H9 (cell line): ENCODE results near the gene PRR20G. TPM values are rescaled to one million over a fixed set of nuclear protein-coding genes. Genes with fewer than 3 reads are reported as not detected.

ENCODE experiments used
- DNase-seq: peaks from one replicate; pipeline ENCODE4 v3.0.0-alpha.2; 2017
- H2AFZ ChIP-seq: one replicate; pipeline ENCODE4 v1.6.1; 2013; ENCODE audit warnings: mild to moderate bottlenecking, low read length, control low read depth, moderate library complexity
- H2AK5ac ChIP-seq: 2 replicates; pipeline ENCODE4 v1.6.1; 2013; ENCODE audit warnings: low read length, control low read depth, mixed read lengths; ENCODE audit not compliant: insufficient read length
- H2BK120ac ChIP-seq: one replicate; pipeline ENCODE4 v1.6.1; 2013; ENCODE audit warnings: low read depth, mild to moderate bottlenecking, low read length, control low read depth, inconsistent platforms; ENCODE audit not compliant: poor library complexity, severe bottlenecking
- H2BK12ac ChIP-seq: 2 replicates; pipeline ENCODE4 v1.6.1; 2013; ENCODE audit warnings: low read length, control low read depth, mixed read lengths, low read depth; ENCODE audit not compliant: insufficient read length
- H2BK15ac ChIP-seq: 2 replicates; pipeline ENCODE4 v1.6.1; 2013; ENCODE audit warnings: low read depth, low read length, control low read depth
- H2BK20ac ChIP-seq: one replicate; pipeline ENCODE4 v1.6.1; 2013; ENCODE audit warnings: low read depth, mild to moderate bottlenecking, low read length, control low read depth, inconsistent platforms; ENCODE audit not compliant: poor library complexity, severe bottlenecking
- H2BK5ac ChIP-seq: 2 replicates; pipeline ENCODE4 v1.6.1; 2013; ENCODE audit warnings: low read length, control low read depth, mixed read lengths; ENCODE audit not compliant: insufficient read length
- H3K14ac ChIP-seq: 2 replicates; pipeline ENCODE4 v1.6.1; 2013; ENCODE audit warnings: low read length, control low read depth; ENCODE audit not compliant: insufficient read depth
- H3K18ac ChIP-seq: 2 replicates; pipeline ENCODE4 v1.6.1; 2013; ENCODE audit warnings: low read depth, mild to moderate bottlenecking, mixed read lengths, low read length, control low read depth; ENCODE audit not compliant: insufficient read length
- H3K23ac ChIP-seq: 2 replicates; pipeline ENCODE4 v1.6.1; 2013; ENCODE audit warnings: low read length, control low read depth, mixed read lengths, low read depth; ENCODE audit not compliant: insufficient read length
- H3K23me2 ChIP-seq: 2 replicates; pipeline ENCODE4 v1.6.1; 2013; ENCODE audit warnings: low read depth, mild to moderate bottlenecking, mixed read lengths, low read length, control low read depth; ENCODE audit not compliant: insufficient read length, poor library complexity, severe bottlenecking
- H3K27ac ChIP-seq: 2 replicates; pipeline ENCODE4 v1.5.1; 2013; ENCODE audit warnings: low read length, control low read depth, mixed read lengths, low read depth; ENCODE audit not compliant: insufficient read length
- H3K27me3 ChIP-seq: 2 replicates; pipeline ENCODE4 v1.6.1; 2013; ENCODE audit warnings: low read length, control low read depth, inconsistent platforms; ENCODE audit not compliant: insufficient read depth
- H3K4ac ChIP-seq: 2 replicates; pipeline ENCODE4 v1.6.1; 2013; ENCODE audit warnings: low read depth, mild to moderate bottlenecking, control low read depth, inconsistent platforms, low read length, moderate library complexity
- H3K4me1 ChIP-seq: 2 replicates; pipeline ENCODE4 v1.6.1; 2013; ENCODE audit warnings: low read length, control low read depth, inconsistent platforms; ENCODE audit not compliant: insufficient read depth
- H3K4me2 ChIP-seq: 2 replicates; pipeline ENCODE4 v1.6.1; 2013; ENCODE audit warnings: low read length, control low read depth, mixed read lengths; ENCODE audit not compliant: insufficient read length, insufficient read depth
- H3K56ac ChIP-seq: 2 replicates; pipeline ENCODE4 v1.6.1; 2013; ENCODE audit warnings: low read depth, mild to moderate bottlenecking, mixed read lengths, low read length, control low read depth; ENCODE audit not compliant: insufficient read length
- H3K79me1 ChIP-seq: 2 replicates; pipeline ENCODE4 v1.6.1; 2013; ENCODE audit warnings: low read depth, mild to moderate bottlenecking, moderate library complexity, low read length, control low read depth, inconsistent platforms; ENCODE audit not compliant: insufficient read depth, poor library complexity, severe bottlenecking
- H3K79me2 ChIP-seq: 2 replicates; pipeline ENCODE4 v1.6.1; 2013; ENCODE audit warnings: low read length, control low read depth, inconsistent platforms; ENCODE audit not compliant: insufficient read depth
- H3K9ac ChIP-seq: 2 replicates; pipeline ENCODE4 v1.6.1; 2013; ENCODE audit warnings: low read length, control low read depth, mixed read lengths; ENCODE audit not compliant: insufficient read length; ENCODE audit errors: extremely low read depth
- H3K9me3 ChIP-seq: one replicate; pipeline ENCODE4 v1.6.1; 2013; ENCODE audit warnings: low read depth, low read length, inconsistent platforms; ENCODE audit not compliant: control insufficient read depth
- H3T11ph ChIP-seq: one replicate; pipeline ENCODE4 v1.6.1; 2013; ENCODE audit warnings: mild to moderate bottlenecking, low read length, control low read depth, inconsistent platforms
- H4K20me1 ChIP-seq: one replicate; pipeline ENCODE4 v1.6.1; 2013; ENCODE audit not compliant: control insufficient read depth, insufficient read length, insufficient read depth
- H4K5ac ChIP-seq: 2 replicates; pipeline ENCODE4 v1.6.1; 2013; ENCODE audit warnings: low read depth, mild to moderate bottlenecking, mixed read lengths, low read length, control low read depth; ENCODE audit not compliant: insufficient read length
- H4K8ac ChIP-seq: replicated peaks from 2 replicates; pipeline ENCODE4 v1.6.1; 2013; ENCODE audit warnings: low read length, control low read depth, mixed read lengths, low read depth; ENCODE audit not compliant: insufficient read length
- H4K91ac ChIP-seq: 2 replicates; pipeline ENCODE4 v1.6.1; 2013; ENCODE audit warnings: low read depth, mild to moderate bottlenecking, moderate library complexity, mixed read lengths, low read length, control low read depth; ENCODE audit not compliant: insufficient read length
- H3K27ac Mint-ChIP-seq, 3 experiments: 2 replicates in 2 of 3; 3 replicates in 1 of 3; pipeline ENCODE4 v1.8.0; 2020 to 2021; ENCODE audit warnings: mixed read lengths in 3 of 3, mild to moderate bottlenecking in 1 of 3, moderate library complexity in 1 of 3
- H3K27me3 Mint-ChIP-seq: 2 replicates; pipeline ENCODE4 v1.8.0; 2021; ENCODE audit warnings: low read depth, mild to moderate bottlenecking, moderate library complexity, mixed read lengths
- H3K36me3 Mint-ChIP-seq, 3 experiments: 2 replicates in 2 of 3; 3 replicates in 1 of 3; pipeline ENCODE4 v1.8.0; 2020 to 2021; ENCODE audit warnings: low read depth in 3 of 3, mixed read lengths in 3 of 3; ENCODE audit not compliant: insufficient read depth in 1 of 3
- H3K4me1 Mint-ChIP-seq, 2 experiments: 2 replicates each; pipeline ENCODE4 v1.8.0; 2020; ENCODE audit warnings: mixed read lengths in 2 of 2
- H3K4me3 Mint-ChIP-seq, 2 experiments: 2 replicates in 1 of 2; 3 replicates in 1 of 2; pipeline ENCODE4 v1.8.0; 2020 to 2021; ENCODE audit warnings: mild to moderate bottlenecking in 2 of 2, mixed read lengths in 2 of 2, moderate library complexity in 1 of 2
- H3K9me3 Mint-ChIP-seq, 2 experiments: 2 replicates in 1 of 2; 3 replicates in 1 of 2; pipeline ENCODE4 v1.8.0; 2020; ENCODE audit warnings: mild to moderate bottlenecking in 2 of 2, mixed read lengths in 2 of 2, moderate library complexity in 1 of 2
- CTCF ChIP-seq: fragments of 200-600 bp; sonication (generic); conservative IDR thresholded peaks from 3 replicates; pipeline ENCODE4 v1.8.0; 2021; ENCODE audit warnings: antibody characterized with exemption, mild to moderate bottlenecking
- WGBS: extraction: QIAGEN DNeasy Blood & Tissue Kit; methylation state at CpG from one replicate; pipeline ENCODE4 v1.1.7; 2013; ENCODE audit warnings: missing lambda C conversion rate, low lambda C conversion rate, mixed read lengths; ENCODE audit not compliant: insufficient read length; ENCODE audit errors: extremely low coverage; 5-methylcytosine and 5-hydroxymethylcytosine counted together
- total RNA-seq: library from RNA; stranded (reverse); gene quantifications from 2 replicates; pipeline ENCODE4 v1.2.1, GENCODE V29; 2021

PRR20G gene
- total RNA-seq, 1 experiment from 2014 or later, result 0.35 TPM

- peaks cover 39 to 43% of the 10 kb centered on the region in 2 experiments for H3K9me3 Mint-ChIP-seq
Observed at GRCh38 chr3:127275287-127275781, 12.5 kb downstream of the PRR20G start.

More at GRCh38 chr3:127275287-127275781, 12.5 kb downstream of the PRR20G start:
- Histone ChIP-seq H3K4me1 (no peaks in the 10 kb centered on the region), H2AK5ac (no peak overlapping the region), H4K91ac (no peak overlapping the region), H2BK20ac (no peak overlapping the region), H2BK5ac (no peak overlapping the region), H3K14ac (no peak overlapping the region), H2AFZ (no peak overlapping the region), H4K8ac (no peak overlapping the region), H3K18ac (no peak overlapping the region), H3K9me3 (peaks cover 25% of the 10 kb centered on the region), H4K5ac (no peak overlapping the region), H3K79me2 (no peaks in the 10 kb centered on the region), H2BK12ac (no peak overlapping the region), H4K20me1 (no peaks in the 10 kb centered on the region), H3K23me2 (no peaks in the 10 kb centered on the region), H3K4me2 (no peak overlapping the region), H3T11ph (no peak overlapping the region), H3K79me1 (no peaks in the 10 kb centered on the region), H3K23ac (no peak overlapping the region), H3K27me3 (no peaks in the 10 kb centered on the region), H2BK15ac (no peak overlapping the region), H3K27ac (no peak overlapping the region), H3K9ac (no peak overlapping the region), H3K4ac (no peak overlapping the region), H2BK120ac (no peak overlapping the region), H3K56ac (no peak overlapping the region)
- Mint-ChIP-seq H3K4me1 (peaks cover 5 to 7% of the 10 kb centered on the region in 2 experiments), H3K27me3 (peaks cover 6% of the 10 kb centered on the region), H3K27ac (no peak overlapping the region), H3K4me3 (no peak overlapping the region), H3K36me3 (peaks cover 0 to 20% (median 0%) of the 10 kb centered on the region in 3 experiments; a peak in 3 of 7 replicates)
- TF ChIP-seq CTCF, result no peak
- WGBS, result no CpG with 5 or more reads among the region's 3 CpGs
- DNase-seq, result no peak
